Gastroesophageal sphincter (tissue), 3 donors: ENCODE results near the gene GCSAM.

Source experiments
- POLR2A ChIP-seq, 2 donors: fragments of 450-650 bp; IDR thresholded peaks; one replicate each; pipeline ENCODE4 v1.6.1; 2017; ENCODE audit warnings: antibody characterized with exemption in 2 of 2, mild to moderate bottlenecking in 2 of 2, moderate library complexity in 1 of 2
- POLR2AphosphoS5 ChIP-seq: sonication (generic); formaldehyde crosslinking; IDR thresholded peaks from one replicate; pipeline ENCODE4 v1.6.1; 2017; ENCODE audit warnings: antibody characterized with exemption
- TF ChIP-seq, protein P1 (sequence below), 4 experiments: fragments of 200-600 bp in 2 of 4; fragments of 450-650 bp in 2 of 4; sonication (generic) in 1 of 4; IDR thresholded peaks; one replicate each; pipeline ENCODE4 v1.5.1; 2017 to 2019; ENCODE audit warnings: antibody characterized with exemption in 4 of 4, mild to moderate bottlenecking in 2 of 4, moderate library complexity in 2 of 4

DNA sequence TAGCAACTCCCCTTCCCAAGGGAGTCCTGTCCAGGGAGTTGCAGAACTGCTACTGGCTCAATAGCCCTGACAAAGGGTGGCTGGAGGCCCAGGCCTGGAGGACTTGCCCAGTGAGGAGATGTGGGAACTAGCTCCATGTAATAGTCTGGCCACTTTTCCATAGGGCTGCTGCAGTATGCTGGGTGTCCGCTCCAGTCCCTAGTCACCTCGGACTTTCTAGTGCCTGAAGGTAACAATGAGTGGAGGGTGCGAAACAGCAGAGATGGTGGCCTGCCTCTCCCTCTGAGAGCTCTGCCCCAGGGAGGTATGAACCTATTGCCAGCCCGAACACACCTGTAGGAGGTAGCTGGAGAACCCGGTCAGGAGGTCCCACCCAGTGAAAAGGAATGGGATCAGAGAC, 42.0 kb upstream of the GCSAM start:
- TF ChIP-seq, protein P1, sequence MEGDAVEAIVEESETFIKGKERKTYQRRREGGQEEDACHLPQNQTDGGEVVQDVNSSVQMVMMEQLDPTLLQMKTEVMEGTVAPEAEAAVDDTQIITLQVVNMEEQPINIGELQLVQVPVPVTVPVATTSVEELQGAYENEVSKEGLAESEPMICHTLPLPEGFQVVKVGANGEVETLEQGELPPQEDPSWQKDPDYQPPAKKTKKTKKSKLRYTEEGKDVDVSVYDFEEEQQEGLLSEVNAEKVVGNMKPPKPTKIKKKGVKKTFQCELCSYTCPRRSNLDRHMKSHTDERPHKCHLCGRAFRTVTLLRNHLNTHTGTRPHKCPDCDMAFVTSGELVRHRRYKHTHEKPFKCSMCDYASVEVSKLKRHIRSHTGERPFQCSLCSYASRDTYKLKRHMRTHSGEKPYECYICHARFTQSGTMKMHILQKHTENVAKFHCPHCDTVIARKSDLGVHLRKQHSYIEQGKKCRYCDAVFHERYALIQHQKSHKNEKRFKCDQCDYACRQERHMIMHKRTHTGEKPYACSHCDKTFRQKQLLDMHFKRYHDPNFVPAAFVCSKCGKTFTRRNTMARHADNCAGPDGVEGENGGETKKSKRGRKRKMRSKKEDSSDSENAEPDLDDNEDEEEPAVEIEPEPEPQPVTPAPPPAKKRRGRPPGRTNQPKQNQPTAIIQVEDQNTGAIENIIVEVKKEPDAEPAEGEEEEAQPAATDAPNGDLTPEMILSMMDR (IDR thresholded peaks at IDR 0.05), result no peak
- no peak for TF ChIP-seq POLR2A (IDR thresholded peaks at IDR 0.05)
- TF ChIP-seq POLR2AphosphoS5, result no peak
